B cell (primary cell): Measurements from ENCODE around the gene BBC3. TPM values are rescaled to one million over a fixed set of nuclear protein-coding genes. Genes with fewer than 3 reads are reported as not detected.

Source experiments
- ATAC-seq: fragments of 200-7000 bp; cut with Tn5 transposase; one replicate; pipeline ENCODE4 v1.10.0; 2021; ENCODE audit warnings: low read depth, mild to moderate bottlenecking, moderate number of reproducible peaks, moderate library complexity
- CTCF ChIA-PET: fragments of 350-600 bp; sonication (Branson Sonifier 250); formaldehyde crosslinking; loops from one replicate; lab custom pipeline; 2021; ENCODE audit warnings: antibody characterized with exemption, inconsistent platforms; lab: Charles Lee
- POLR2A ChIA-PET: fragments of 350-600 bp; sonication (Branson Sonifier 250); formaldehyde crosslinking; loops from one replicate; lab custom pipeline; 2021; ENCODE audit warnings: antibody characterized with exemption; lab: Charles Lee
- DNase-seq: peaks from one replicate; pipeline ENCODE4 v3.0.0; 2013
- H2AFZ ChIP-seq: 2 replicates; pipeline ENCODE4 v1.6.1; 2012; ENCODE audit warnings: mild to moderate bottlenecking, low read depth, low read length; ENCODE audit not compliant: insufficient read depth, poor library complexity, severe bottlenecking
- H3K27ac ChIP-seq, 2 donors: 1 replicate in 1 of 2; 2 replicates in 1 of 2; pipeline ENCODE4 v1.5.1; 2012 to 2013; ENCODE audit warnings: low read length in 2 of 2, mild to moderate bottlenecking in 2 of 2, moderate library complexity in 1 of 2
- H3K27me3 ChIP-seq, 4 experiments: fragments of 200-600 bp in 1 of 4; sonication (generic) in 1 of 4; replicated peaks in 1 of 4; 1 replicate in 2 of 4; 2 replicates in 2 of 4; pipeline versions ENCODE4 v1.6.1 to v1.7.0; 2013 to 2016; ENCODE audit warnings: low read length in 3 of 4, mild to moderate bottlenecking in 2 of 4, mixed read lengths in 1 of 4, moderate library complexity in 1 of 4; ENCODE audit not compliant: insufficient read depth in 4 of 4, control insufficient read depth in 3 of 4; ENCODE audit errors: control extremely low read depth in 1 of 4
- H3K36me3 ChIP-seq, 2 experiments: replicated peaks in 1 of 2; 1 replicate in 1 of 2; 2 replicates in 1 of 2; pipeline versions ENCODE4 v1.6.1 to v1.7.1; 2013; ENCODE audit warnings: low read length in 1 of 2; ENCODE audit not compliant: insufficient read depth in 2 of 2, control insufficient read depth in 1 of 2; ENCODE audit errors: control extremely low read depth in 1 of 2, extremely low read depth in 1 of 2
- H3K4me1 ChIP-seq, 2 donors: fragments of 200-600 bp in 1 of 2; sonication (generic) in 1 of 2; 1 replicate in 1 of 2; 2 replicates in 1 of 2; pipeline versions ENCODE4 v1.5.1 to v1.6.1; 2013 to 2017; ENCODE audit warnings: low read length in 2 of 2; ENCODE audit not compliant: control insufficient read depth in 2 of 2, insufficient read depth in 2 of 2
- H3K4me2 ChIP-seq: replicated peaks from 2 replicates; pipeline ENCODE3; 2012; ENCODE audit warnings: mild to moderate bottlenecking, low read depth, low read length; ENCODE audit not compliant: poor library complexity, severe bottlenecking
- H3K4me3 ChIP-seq, 5 experiments: fragments of 200-600 bp in 1 of 5; sonication (generic) in 1 of 5; 1 replicate in 3 of 5; 2 replicates in 2 of 5; pipeline versions ENCODE4 v1.5.1 to v1.7.0; 2011 to 2016; ENCODE audit warnings: low read length in 4 of 5, mild to moderate bottlenecking in 4 of 5, low read depth in 2 of 5, control low read depth in 1 of 5, moderate library complexity in 1 of 5; ENCODE audit not compliant: insufficient read depth in 1 of 5; ENCODE audit errors: control extremely low read depth in 1 of 5, extremely low read depth in 1 of 5
- H3K79me2 ChIP-seq: fragments of 200-600 bp; sonication (generic); one replicate; pipeline ENCODE4 v1.6.0; 2016; ENCODE audit warnings: low read length; ENCODE audit not compliant: control insufficient read depth, insufficient read depth
- H3K9ac ChIP-seq: fragments of 200-600 bp; sonication (generic); 2 replicates; pipeline ENCODE4 v1.6.1; 2017; ENCODE audit warnings: mild to moderate bottlenecking, low read length, moderate library complexity
- H3K9me3 ChIP-seq, 3 donors: one replicate each; pipeline versions ENCODE4 v1.6.1 to v1.7.1; 2013; ENCODE audit warnings: low read length in 2 of 3; ENCODE audit not compliant: control insufficient read depth in 2 of 3, insufficient read depth in 1 of 3; ENCODE audit errors: control extremely low read depth in 1 of 3
- H4K20me1 ChIP-seq: 2 replicates; pipeline ENCODE4 v1.6.0; 2012; ENCODE audit warnings: mild to moderate bottlenecking, low read length; ENCODE audit not compliant: insufficient read depth, control insufficient read depth, poor library complexity, severe bottlenecking
- H3K27ac Mint-ChIP-seq: one replicate; pipeline ENCODE4 v1.8.0; 2021; ENCODE audit warnings: mixed read lengths
- H3K27me3 Mint-ChIP-seq: one replicate; pipeline ENCODE4 v1.8.0; 2021; ENCODE audit warnings: mixed read lengths
- H3K4me1 Mint-ChIP-seq: one replicate; pipeline ENCODE4 v1.8.0; 2021; ENCODE audit warnings: mixed read lengths
- H3K4me3 Mint-ChIP-seq: one replicate; pipeline ENCODE4 v1.8.0; 2021; ENCODE audit warnings: mixed read lengths
- H3K9me3 Mint-ChIP-seq: one replicate; pipeline ENCODE4 v1.8.0; 2022; ENCODE audit warnings: mixed read lengths; ENCODE audit not compliant: insufficient read depth
- EZH2 ChIP-seq: IDR thresholded peaks from 2 replicates; pipeline ENCODE4 v1.6.1; 2012; ENCODE audit warnings: borderline replicate concordance, low read depth, mild to moderate bottlenecking, moderate library complexity, low read length; ENCODE audit not compliant: insufficient read depth, poor library complexity, severe bottlenecking
- WGBS: methylation state at CpG from one replicate; pipeline ENCODE4 v1.1.5; 2013; ENCODE audit warnings: missing lambda C conversion rate; ENCODE audit not compliant: insufficient coverage; 5-methylcytosine and 5-hydroxymethylcytosine counted together
- intact Hi-C: fragments of 100-400 bp; cut with micrococcal nuclease; formaldehyde crosslinking; loops from one replicate; pipeline ENCODE4 v1.10.0; 2022
- polyA plus RNA-seq: library from polyadenylated mRNA; depleted of rRNA; stranded (reverse); fragments of >200 nt; gene quantifications from 2 replicates; pipeline ENCODE4 v1.2.3, GENCODE V29; 2012
- total RNA-seq, 2 donors: library from RNA; stranded (reverse); fragments of 120-200 nt in 1 of 2; gene quantifications; 1 replicate in 1 of 2; 2 replicates in 1 of 2; pipeline versions ENCODE4 v1.2.3 to v1.2.4, GENCODE V29; 2013 to 2022
- TF ChIP-seq, protein P1 (sequence below): fragments of 200-600 bp; IDR thresholded peaks from one replicate; pipeline ENCODE4 v1.8.0; 2022; ENCODE audit warnings: antibody characterized with exemption, mild to moderate bottlenecking

Gene BBC3
- total and polyA plus RNA-seq, 2 donors (not counting 1 experiment from before 2014, with no cell fraction given): 10.2 to 17.8 TPM

DNA sequence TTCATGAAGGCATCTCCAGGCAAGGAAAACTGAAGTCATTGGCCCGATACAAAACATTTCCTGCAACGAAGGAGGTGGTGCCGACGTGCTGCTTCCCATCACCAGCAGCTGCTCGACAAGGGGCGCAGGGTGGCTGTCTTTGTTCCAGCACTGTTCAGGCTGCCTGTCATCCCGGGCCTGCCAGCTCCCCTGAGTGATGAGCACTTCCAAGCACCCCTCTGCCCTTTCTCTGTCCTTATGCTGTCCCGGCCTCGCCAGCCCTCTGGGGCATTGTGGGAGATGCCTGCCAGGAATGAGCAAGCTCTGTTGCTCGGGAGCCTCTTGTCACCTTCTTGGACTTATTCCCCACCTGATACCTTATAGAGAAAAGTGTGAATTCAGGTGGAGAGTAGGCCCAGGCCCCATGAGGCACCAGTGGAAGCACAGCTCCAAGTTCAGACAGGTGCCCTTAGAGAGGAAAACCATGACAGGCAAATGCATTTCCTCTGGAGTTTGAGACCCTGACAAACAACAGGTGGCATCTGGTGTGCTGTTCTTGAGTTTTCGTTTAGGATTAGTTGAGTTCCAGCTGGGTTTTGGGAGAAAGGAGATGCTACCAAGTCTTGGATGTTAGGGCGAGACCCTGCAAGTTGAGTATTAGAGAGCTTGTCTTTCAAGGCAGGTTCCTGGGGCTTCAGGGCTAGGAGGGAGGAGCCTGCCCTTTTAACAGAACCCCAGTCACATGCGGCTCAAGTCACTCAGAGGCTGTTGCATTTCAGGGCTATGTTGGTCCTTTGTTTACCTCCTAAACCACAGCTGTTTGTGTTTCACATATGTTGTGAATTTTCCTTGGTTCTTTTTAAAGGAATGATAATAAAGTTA is 21.4 kb downstream of the BBC3 start:
- 93% methylated on average over 11 of the region's 13 CpGs for WGBS

More for the DNA sequence above, 21.4 kb downstream of the BBC3 start:
- Histone ChIP-seq H3K9me3 (no peaks in the 10 kb centered on the region), H3K4me3 (no peak overlapping the region), H3K4me1 (peaks cover 6 to 8% of the 10 kb centered on the region in 2 donors), H3K27me3 (no peaks in the 10 kb centered on the region), H3K27ac (peak overlapping the region in 1 of 2 donors; percentile 31), H2AFZ (no peak overlapping the region), H3K9ac (no peak overlapping the region), H3K36me3 (peaks cover 4 to 49% of the 10 kb centered on the region in 2 experiments), H3K4me2 (no peak overlapping the region), H4K20me1 (no peaks in the 10 kb centered on the region), H3K79me2 (no peaks in the 10 kb centered on the region)
- ChIA-PET CTCF (interaction anchor here (0.7 to 14.1 kb wide), 21 partner anchors 8 to 353 kb away, joined by 3 to 557 read pairs (median 9); partner anchors contain the start of genes CCDC9 and SAE1), POLR2A (interaction anchor here (0.5 to 2.5 kb wide), 2 partner anchors 35 to 60 kb away, joined by 3 to 19 read pairs; no protein-coding TSS in a partner anchor)
- TF ChIP-seq, protein P1, sequence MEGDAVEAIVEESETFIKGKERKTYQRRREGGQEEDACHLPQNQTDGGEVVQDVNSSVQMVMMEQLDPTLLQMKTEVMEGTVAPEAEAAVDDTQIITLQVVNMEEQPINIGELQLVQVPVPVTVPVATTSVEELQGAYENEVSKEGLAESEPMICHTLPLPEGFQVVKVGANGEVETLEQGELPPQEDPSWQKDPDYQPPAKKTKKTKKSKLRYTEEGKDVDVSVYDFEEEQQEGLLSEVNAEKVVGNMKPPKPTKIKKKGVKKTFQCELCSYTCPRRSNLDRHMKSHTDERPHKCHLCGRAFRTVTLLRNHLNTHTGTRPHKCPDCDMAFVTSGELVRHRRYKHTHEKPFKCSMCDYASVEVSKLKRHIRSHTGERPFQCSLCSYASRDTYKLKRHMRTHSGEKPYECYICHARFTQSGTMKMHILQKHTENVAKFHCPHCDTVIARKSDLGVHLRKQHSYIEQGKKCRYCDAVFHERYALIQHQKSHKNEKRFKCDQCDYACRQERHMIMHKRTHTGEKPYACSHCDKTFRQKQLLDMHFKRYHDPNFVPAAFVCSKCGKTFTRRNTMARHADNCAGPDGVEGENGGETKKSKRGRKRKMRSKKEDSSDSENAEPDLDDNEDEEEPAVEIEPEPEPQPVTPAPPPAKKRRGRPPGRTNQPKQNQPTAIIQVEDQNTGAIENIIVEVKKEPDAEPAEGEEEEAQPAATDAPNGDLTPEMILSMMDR: no peak
- TF ChIP-seq EZH2: no peak
- Mint-ChIP-seq H3K27ac (no peak overlapping the region), H3K27me3 (no peaks in the 10 kb centered on the region), H3K4me1 (peaks cover 6% of the 10 kb centered on the region), H3K9me3 (no peaks in the 10 kb centered on the region), H3K4me3 (no peak overlapping the region)
- intact Hi-C loops: loop anchor here (1.0 to 2.0 kb wide), 2 partner anchors 17 to 35 kb away; no protein-coding TSS in a partner anchor
- ATAC-seq (no peak), DNase-seq (no peak)
